NCI-H1105 treated with DMSO at 0.1 percent for 48 hours (cell line): Measurements from ENCODE around the gene RTP5.
"Not testable (repeated sequence)": the region's sequence is repeated elsewhere in the genome, so short reads cannot be mapped to it uniquely, and the experiment has no call there.

ENCODE experiments used
- DNase-seq: peaks from one replicate; lab custom pipeline; 2025; lab: John Stamatoyannopoulos, UW

The RTP5 gene

DNA sequence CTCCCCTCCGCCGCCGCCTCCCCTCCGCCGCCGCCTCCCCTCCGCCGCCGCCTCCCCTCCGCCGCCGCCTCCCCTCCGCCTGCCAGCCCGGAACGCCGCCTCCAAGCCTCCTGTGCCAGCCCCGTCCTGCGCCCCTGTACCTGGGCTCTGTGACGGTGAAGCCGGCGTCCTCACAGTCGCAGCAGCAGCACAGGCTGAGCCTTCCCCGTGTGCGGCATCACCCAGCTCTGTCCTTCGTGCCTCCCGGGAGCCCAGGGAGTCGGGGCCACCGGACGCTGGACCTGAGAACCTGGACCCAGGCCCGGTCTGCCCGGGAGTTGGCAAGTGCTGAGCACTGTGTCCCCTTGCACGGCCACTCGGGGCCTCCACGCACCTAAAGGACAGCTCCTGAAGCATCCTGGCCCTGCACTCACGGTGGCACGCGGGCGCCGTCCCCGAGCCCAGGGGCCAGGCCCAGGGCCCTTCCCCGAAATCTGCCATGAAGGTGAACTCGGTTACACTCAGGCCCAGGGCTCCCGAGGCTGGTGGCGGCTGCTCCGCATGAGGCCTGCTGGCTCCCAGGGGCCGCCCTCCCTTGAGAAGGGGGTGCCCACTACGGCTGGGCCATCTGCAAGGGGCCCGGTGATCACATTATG, 32.9 kb downstream of the RTP5 start:
- DNase-seq = no peak

GRCh38 chr2:241903121-241904010, 33.8 kb downstream of the RTP5 start:
- no peak for DNase-seq

- DNase-seq = no peak
Observed at GRCh38 chr2:241904011-241904718, 34.6 kb downstream of the RTP5 start.

GRCh38 chr2:241904791-241905710, 35.5 kb downstream of the RTP5 start:
- no peak for DNase-seq

- no peak for DNase-seq
Observed at GRCh38 chr2:241905716-241906377, 36.3 kb downstream of the RTP5 start.

DNA sequence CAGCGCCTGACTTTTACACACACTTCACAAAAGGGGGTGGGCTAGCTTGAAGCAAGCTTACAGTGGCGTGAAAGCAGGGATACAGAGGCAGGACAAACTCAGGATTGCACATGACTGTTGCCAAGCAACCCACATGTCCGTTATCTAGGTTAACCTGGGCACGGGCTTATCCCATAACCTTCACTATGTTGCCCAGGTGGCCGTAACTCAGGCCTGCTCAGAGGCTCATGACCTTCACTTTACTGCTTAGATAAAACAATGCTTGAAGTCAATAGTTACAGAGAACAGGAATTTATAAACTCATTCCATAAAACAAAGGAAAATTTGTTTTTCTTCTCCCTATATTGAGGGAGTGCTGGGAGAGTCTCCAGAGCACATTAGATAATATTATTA, 36.8 kb downstream of the RTP5 start:
- DNase-seq = not testable (repeated sequence)

GRCh38 chr2:241906826-241907570, 37.5 kb downstream of the RTP5 start:
- no peak for DNase-seq

DNA sequence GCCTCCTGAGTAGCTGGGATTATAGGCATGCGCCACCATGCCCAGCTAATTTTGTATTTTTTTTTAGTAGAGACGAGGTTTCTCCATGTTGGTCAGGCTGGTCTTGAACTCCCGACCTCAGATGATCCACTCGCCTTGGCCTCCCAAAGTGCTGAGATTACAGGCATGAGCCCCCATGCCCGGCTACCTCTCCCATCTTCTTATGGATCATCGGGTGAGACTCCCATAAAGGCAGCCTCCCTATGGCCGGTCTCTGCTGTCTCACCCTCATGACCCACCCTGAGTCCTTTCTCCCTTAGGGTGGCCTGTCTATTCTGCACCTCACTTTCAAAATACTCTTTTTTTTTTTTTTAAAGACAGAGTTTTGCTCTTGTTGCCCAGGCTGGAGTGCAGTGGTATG, 38.3 kb downstream of the RTP5 start:
- DNase-seq = not testable (repeated sequence)

GRCh38 chr2:241908686-241909420, 39.3 kb downstream of the RTP5 start:
- DNase-seq = no peak

GRCh38 chr2:241909769-241910168, 40.2 kb downstream of the RTP5 start:
- DNase-seq = no peak

- DNase-seq = no peak
Observed at GRCh38 chr2:241910604-241911520, 41.3 kb downstream of the RTP5 start.

DNA sequence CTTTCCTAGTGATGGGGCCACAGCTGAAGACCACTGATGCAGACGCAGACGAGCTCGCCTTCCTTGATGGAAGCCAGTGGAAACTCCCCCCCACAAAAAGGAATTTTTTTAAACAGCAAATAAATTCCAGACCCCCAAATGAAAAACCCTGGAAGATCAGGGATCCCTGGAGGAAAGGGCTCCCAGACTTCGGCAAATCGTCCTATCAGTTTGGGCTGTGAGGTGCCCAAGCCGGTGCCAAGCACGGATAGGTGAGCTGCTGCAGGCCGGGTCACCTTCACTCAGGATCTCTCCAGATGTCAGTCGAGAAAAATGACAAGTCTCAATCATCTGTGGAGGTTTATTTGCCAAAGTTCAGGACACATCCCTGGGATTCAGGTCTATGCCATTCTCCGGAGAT, 42.0 kb downstream of the RTP5 start:
- DNase-seq = no peak

DNA sequence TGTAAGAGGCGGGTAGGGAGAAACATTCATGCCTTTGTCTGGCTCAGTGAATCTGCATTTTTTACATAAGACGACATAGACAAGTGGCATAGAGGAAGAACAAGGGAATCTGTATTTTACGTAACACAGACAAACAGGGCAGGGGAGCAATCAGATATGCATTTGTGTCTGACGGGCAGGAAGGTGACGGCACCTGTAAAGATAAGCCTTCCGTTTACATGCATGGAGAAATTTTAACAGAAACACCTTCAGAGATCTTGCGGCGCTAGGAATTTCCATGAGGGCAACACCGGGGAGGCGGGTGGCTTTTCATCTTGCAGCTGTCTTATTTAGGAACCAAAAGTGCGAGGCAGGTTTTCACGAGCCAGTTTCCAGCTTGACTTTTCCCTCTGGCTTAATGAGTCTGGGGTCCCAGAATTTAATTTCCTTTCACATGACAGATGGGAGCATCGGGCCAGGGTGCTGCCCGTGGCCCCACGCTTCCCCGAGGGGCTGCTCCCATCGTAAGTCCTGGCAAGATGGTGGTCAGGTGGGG, 42.6 kb downstream of the RTP5 start:
- no peak for DNase-seq

DNA sequence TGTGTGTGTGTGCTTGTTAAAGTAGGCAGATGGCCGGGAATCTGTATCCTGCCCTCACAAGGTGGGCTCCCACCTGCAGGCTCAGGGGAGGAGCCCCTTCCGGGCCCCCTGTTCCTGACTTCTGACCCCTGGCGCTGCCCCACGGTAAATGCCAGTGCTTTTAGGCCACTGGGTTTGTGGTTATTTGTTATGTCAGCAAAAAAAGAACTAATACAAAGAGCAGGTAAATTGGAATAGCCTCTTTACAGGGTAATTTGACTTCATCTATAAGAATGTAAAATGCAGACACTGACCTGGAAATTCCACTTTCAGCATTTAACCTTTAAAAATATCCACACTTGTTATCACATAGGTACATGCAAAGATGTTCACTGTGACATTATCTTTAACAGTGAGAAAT, 44.2 kb downstream of the RTP5 start:
- DNase-seq = no peak

DNA sequence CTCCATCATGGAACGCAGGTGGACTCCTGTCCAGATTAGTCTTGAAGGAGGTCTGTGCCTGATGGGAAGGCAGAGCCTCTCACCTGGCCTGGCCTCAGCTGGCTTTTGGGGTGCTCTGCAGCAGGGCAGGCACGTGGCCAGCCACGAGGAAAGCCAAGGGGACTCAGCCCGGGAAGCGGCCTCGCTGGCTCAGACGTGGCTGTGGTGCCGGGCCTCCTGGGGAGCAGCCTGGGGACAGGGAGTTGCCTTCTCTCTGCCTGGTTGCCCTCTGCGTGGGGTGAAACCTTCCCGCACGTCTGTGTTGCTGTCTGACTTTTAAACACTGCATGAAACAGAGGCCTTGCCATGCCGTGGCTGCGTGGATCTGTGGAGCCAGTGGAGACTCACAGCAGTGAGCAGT, 45.0 kb downstream of the RTP5 start:
- no peak for DNase-seq

GRCh38 chr2:241921631-241922030, 52.1 kb downstream of the RTP5 start:
- DNase-seq = not testable (repeated sequence)

DNA sequence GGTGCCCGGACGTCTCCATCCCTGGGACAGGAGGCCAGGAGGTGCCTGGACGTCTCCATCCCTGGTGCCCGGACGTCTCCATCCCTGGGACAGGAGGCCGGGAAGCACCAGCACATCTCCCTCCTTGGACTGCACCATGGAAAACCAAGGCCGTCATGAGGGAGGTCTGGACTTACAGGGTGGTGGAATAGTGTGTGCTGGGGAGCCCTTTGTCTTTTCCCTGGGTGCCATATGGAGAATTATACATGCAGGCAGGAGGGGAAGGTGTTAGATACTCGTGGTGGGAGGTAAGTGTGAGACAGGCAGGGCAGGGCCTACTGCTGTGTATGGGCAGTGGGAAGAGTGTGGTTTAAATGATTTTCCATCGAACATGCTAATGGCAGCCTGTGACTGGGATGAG, 52.9 kb downstream of the RTP5 start:
- no peak for DNase-seq

DNA sequence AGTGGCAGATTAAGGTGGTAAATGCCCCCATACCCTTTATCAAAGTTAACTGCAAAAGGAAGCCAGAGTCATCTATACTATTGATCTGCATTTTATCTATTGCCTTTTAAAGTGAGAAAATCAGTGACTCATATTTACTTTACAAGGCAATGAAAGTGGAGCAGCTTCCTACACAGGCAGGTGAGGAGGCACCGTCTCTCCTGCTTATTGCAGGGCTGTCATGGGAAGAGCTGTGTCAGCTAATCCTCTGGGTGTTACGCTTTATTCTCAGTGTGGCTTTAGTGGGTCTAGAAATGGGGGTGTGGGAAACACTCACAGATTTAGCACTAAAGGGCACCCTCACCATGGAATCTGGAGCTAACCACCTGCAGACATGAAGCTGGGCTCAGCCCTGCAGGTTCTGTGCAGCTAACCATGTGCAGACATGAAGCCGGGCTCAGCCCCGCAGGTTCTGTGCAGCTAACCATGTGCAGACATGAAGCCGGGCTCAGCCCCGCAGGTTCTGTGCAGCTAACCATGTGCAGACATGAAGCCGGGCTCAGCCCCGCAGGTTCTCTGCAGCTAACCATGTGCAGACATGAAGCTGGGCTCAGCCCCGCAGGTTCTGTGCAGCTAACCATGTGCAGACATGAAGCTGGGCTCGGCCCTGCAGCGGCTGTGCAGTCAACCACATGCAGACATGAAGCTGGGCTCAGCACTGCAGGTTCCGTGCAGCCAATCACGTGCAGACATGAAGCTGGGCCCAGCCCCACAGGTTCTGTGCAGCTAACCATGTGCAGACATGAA, 53.5 kb downstream of the RTP5 start:
- not testable (repeated sequence) for DNase-seq
